ENCODE results near the gene IL3RA. TPM values are rescaled to one million over a fixed set of nuclear protein-coding genes. Genes with fewer than 3 reads are reported as not detected.
A peak's percentile ranks its signal among the peaks of the same experiment; 100 is the strongest.
"Not testable (repeated sequence)": the region's sequence is repeated elsewhere in the genome, so short reads cannot be mapped to it uniquely, and the experiment has no call there.

The IL3RA gene
- total and polyA plus RNA-seq, 8 donors: 2.4 to 10.1 (median 4.5) TPM; not detected in 1

- peaks cover 0 to 8% (median 4%) of the 10 kb centered on the region in 4 donors for H3K9me3 ChIP-seq
- DNase-seq: no peak
- H3K27me3 ChIP-seq: no peaks in the 10 kb centered on the region
- TF ChIP-seq POLR2A (IDR thresholded peaks at IDR 0.05) (no peak), EP300 (IDR thresholded peaks at IDR 0.05) (no peak), POLR2AphosphoS5 (IDR thresholded peaks at IDR 0.05) (no peak), CTCF (IDR thresholded peaks at IDR 0.05) (no peak)
- no peak overlapping the region for H3K27ac ChIP-seq
- H3K4me1 ChIP-seq: no peaks in the 10 kb centered on the region
- WGBS, 5 donors: 83 to 96% (median 89%) methylated on average over 8 of the region's 8 CpGs
- H3K4me3 ChIP-seq: no peak overlapping the region
- intact Hi-C loops (cut with DNase I; ENCODE audit: low total_unique reads): no loop called here
- peaks cover 0 to 3% (median 0%) of the 10 kb centered on the region in 4 donors for H3K36me3 ChIP-seq
These were observed 28.1 kb upstream of the IL3RA start for GRCh38 chrX:1308476-1308875.

GRCh38 chrX:1308917-1309316 lies 27.7 kb upstream of the IL3RA start:
- intact Hi-C loops (cut with DNase I; ENCODE audit: low total_unique reads); H3K27me3 ChIP-seq: not testable (repeated sequence)
- WGBS, 5 donors: 84 to 86% (median 84%) methylated on average over 12 of the region's 12 CpGs

GRCh38 chrX:1313788-1314187 lies 22.8 kb upstream of the IL3RA start:
- no peak overlapping the region for H3K27ac ChIP-seq
- 83 to 93% (median 90%) methylated on average over 7 of the region's 7 CpGs for WGBS, 5 donors
- H3K4me3 ChIP-seq: no peak overlapping the region
- intact Hi-C loops (cut with DNase I; ENCODE audit: low total_unique reads): no loop called here
- no peaks in the 10 kb centered on the region for H3K4me1 ChIP-seq
- TF ChIP-seq EP300 (IDR thresholded peaks at IDR 0.05) (no peak), POLR2A (IDR thresholded peaks at IDR 0.05) (no peak), CTCF (IDR thresholded peaks at IDR 0.05) (no peak), POLR2AphosphoS5 (IDR thresholded peaks at IDR 0.05) (no peak)
- DNase-seq: no peak
- no peaks in the 10 kb centered on the region for H3K9me3 ChIP-seq
- no peaks in the 10 kb centered on the region for H3K27me3 ChIP-seq
- no peaks in the 10 kb centered on the region for H3K36me3 ChIP-seq

More at GRCh38 chrX:1308917-1309316, 27.7 kb upstream of the IL3RA start:
- DNase-seq, H3K27ac ChIP-seq, H3K36me3 ChIP-seq, H3K9me3 ChIP-seq, H3K4me1 ChIP-seq, H3K4me3 ChIP-seq: not testable (repeated sequence)

- WGBS, 5 donors: 58 to 88% (median 76%) methylated on average over 17 to 18 of the region's 18 CpGs
- Histone ChIP-seq H3K36me3 (no peaks in the 10 kb centered on the region), H3K27ac (peak overlapping the region in 2 of 5 donors; percentile 22 to 29), H3K4me1 (no peaks in the 10 kb centered on the region), H3K9me3 (no peaks in the 10 kb centered on the region), H3K27me3 (peaks cover 0 to 6% (median 0%) of the 10 kb centered on the region in 3 donors), H3K4me3 (no peak overlapping the region)
- intact Hi-C loops (cut with DNase I; ENCODE audit: low total_unique reads): no loop called here
- DNase-seq: peak in 1 of 2 donors; percentile 36
- TF ChIP-seq EP300 (IDR thresholded peaks at IDR 0.05) (no peak), CTCF (IDR thresholded peaks at IDR 0.05) (no peak), POLR2AphosphoS5 (IDR thresholded peaks at IDR 0.05) (peak in 1 of 3 donors; percentile 8)
These were observed 20.1 kb upstream of the IL3RA start for GRCh38 chrX:1316527-1316926.

GRCh38 chrX:1321674-1322073 lies 14.9 kb upstream of the IL3RA start:
- no peak for DNase-seq
- no peak overlapping the region for H3K27ac ChIP-seq
- no peaks in the 10 kb centered on the region for H3K36me3 ChIP-seq
- intact Hi-C loops (cut with DNase I; ENCODE audit: low total_unique reads): no loop called here
- H3K4me1 ChIP-seq: no peaks in the 10 kb centered on the region
- peaks cover 0 to 12% (median 0%) of the 10 kb centered on the region in 3 donors for H3K27me3 ChIP-seq
- no peak for TF ChIP-seq POLR2A (IDR thresholded peaks at IDR 0.05)
- TF ChIP-seq POLR2AphosphoS5 (IDR thresholded peaks at IDR 0.05): no peak
- TF ChIP-seq EP300 (IDR thresholded peaks at IDR 0.05): no peak
- no peak for TF ChIP-seq CTCF (IDR thresholded peaks at IDR 0.05)
- no peak overlapping the region for H3K4me3 ChIP-seq
- H3K9me3 ChIP-seq: no peaks in the 10 kb centered on the region
- WGBS, 5 donors: 73 to 77% (median 76%) methylated on average over 13 of the region's 13 CpGs
